C4-2B (cell line): ENCODE results near the gene ASB14.

ENCODE experiments used
- H3K27ac ChIP-seq: fragments of 450-650 bp; 2 replicates; pipeline ENCODE4 v1.5.1; 2017
- CTCF ChIP-seq: fragments of 450-650 bp; conservative IDR thresholded peaks from 2 replicates; pipeline ENCODE4 v1.5.1; 2017; ENCODE audit warnings: mild to moderate bottlenecking
- ZFX ChIP-seq: fragments of 450-650 bp; IDR thresholded peaks from 2 replicates; pipeline ENCODE4 v1.6.1; 2017

ASB14 gene

GRCh38 chr3:57298041-57298440, 5.6 kb upstream of the ASB14 start:
- H3K27ac ChIP-seq = no peak overlapping the region
- TF ChIP-seq ZFX (no peak), CTCF (no peak)

DNA sequence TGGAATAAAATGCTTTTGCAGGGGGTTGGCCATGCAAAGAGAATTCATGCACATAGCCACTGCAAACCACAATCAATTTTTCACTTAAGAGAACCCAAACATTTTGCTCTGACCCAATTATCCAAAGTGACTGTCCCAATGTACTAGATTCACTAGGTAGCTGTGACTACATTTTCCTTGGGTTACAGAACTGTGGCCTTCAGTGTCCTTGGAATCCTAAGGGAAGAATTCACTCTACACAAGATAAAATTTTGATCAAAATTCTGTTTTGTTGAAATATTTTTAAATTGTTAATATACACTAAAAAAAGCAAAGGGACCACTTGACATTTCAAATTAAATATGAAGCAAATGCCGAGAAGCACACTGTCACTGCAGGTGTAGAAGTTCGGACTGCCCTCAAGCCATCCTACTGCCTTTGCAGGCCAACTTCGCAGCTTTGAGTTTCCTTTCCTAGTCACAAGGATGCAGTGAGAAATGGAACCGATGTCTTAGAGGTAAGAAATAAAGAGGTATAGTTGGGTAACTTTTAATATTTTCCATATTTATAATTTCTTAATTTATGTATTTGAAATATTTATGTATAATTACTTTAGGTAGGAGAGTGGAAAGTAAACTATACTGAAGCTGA, 527 bp upstream of the ASB14 start:
- TF ChIP-seq CTCF = no peak
- H3K27ac ChIP-seq = no peak overlapping the region

- TF ChIP-seq ZFX (no peak), CTCF (no peak)
- no peak overlapping the region for H3K27ac ChIP-seq
Observed at GRCh38 chr3:57288403-57288802, 4.1 kb downstream of the ASB14 start.

DNA sequence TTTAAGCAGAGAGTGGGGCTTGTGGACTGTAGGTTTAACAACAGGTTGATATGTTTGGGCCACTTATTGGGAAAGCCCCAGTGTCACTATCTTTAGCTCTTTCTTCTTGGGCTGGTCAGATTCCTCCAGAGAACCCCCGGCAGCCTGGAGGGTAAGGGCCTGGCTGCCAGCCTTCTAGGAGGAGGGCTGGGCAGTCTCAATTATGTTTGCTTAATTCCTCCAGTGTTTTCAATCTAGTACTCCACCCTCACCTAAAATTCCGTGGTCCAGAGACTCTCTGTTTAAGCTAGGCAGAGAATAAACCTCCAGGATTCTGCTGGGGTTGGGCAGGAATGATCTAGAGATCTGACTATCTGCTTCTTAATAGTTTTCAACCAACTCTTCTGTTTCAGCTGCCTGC, 5.3 kb downstream of the ASB14 start:
- no peak overlapping the region for H3K27ac ChIP-seq
- TF ChIP-seq ZFX (no peak), CTCF (no peak)

- TF ChIP-seq CTCF (no peak), ZFX (no peak)
Observed at GRCh38 chr3:57283334-57283733, 9.2 kb downstream of the ASB14 start.

GRCh38 chr3:57281715-57282114, 10.8 kb downstream of the ASB14 start:
- TF ChIP-seq CTCF (no peak), ZFX (no peak)
- H3K27ac ChIP-seq = no peak overlapping the region

More at GRCh38 chr3:57283334-57283733, 9.2 kb downstream of the ASB14 start:
- H3K27ac ChIP-seq = no peak overlapping the region

DNA sequence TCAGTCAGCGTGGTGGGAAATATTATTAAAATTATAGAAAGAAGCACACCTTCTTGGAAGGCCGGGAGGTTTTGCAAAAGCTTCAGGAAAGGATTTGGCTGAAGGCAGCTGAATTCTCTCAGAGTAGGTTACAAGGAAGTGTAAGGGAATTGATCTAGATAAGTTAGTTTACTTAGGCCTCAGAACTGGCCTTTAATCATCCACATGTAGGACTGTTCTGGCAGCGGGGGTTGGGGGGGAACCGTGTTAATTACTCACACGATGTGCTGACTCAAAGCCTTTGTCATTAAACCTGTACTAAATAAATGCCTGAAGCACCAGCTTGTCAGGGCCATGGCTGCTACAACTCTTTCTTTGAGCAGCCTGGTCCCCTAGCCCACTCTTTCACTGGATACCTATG, 12.8 kb downstream of the ASB14 start:
- TF ChIP-seq CTCF (no peak), ZFX (no peak)
- peak overlapping the region; percentile 37; the same call in 1 of the 2 replicates for H3K27ac ChIP-seq
